Body of pancreas (tissue), 4 donors: ENCODE data around the gene UBE2M. TPM values are rescaled to one million over a fixed set of nuclear protein-coding genes. Genes with fewer than 3 reads are reported as not detected.

Experiments
- ATAC-seq: fragments of 150-250 bp; one replicate; pipeline ENCODE4 v1.9.1; 2016
- DNase-seq, 4 donors: peaks; one replicate each; pipeline ENCODE4 v3.0.0-alpha.2; 2019
- H3K27ac ChIP-seq, 4 donors: fragments of 200-600 bp; sonication (generic); 1 replicate in 3 of 4; 2 replicates in 1 of 4; pipeline versions ENCODE4 v1.5.1 to v1.6.1; 2016 to 2019; ENCODE audit warnings: mild to moderate bottlenecking in 1 of 4, mixed read lengths in 1 of 4, moderate library complexity in 1 of 4
- H3K27me3 ChIP-seq, 2 donors: fragments of 200-600 bp; sonication (generic); one replicate each; pipeline ENCODE4 v1.6.0; 2016; ENCODE audit warnings: mild to moderate bottlenecking in 1 of 2
- H3K36me3 ChIP-seq, 2 donors: fragments of 200-600 bp; sonication (generic); replicated peaks in 1 of 2; 2 replicates each; pipeline ENCODE4 v1.5.1; 2016; ENCODE audit warnings: low read depth in 2 of 2; ENCODE audit not compliant: insufficient read depth in 1 of 2
- H3K4me1 ChIP-seq: fragments of 200-600 bp; sonication (generic); one replicate; pipeline ENCODE4 v1.6.0; 2016
- H3K4me3 ChIP-seq, 2 donors: fragments of 200-600 bp; sonication (generic); 1 replicate in 1 of 2; 2 replicates in 1 of 2; pipeline ENCODE4 v1.5.1; 2016 to 2019
- H3K9me3 ChIP-seq, 3 donors: fragments of 200-600 bp; sonication (generic); 1 replicate in 2 of 3; 2 replicates in 1 of 3; pipeline ENCODE4 v1.5.1; 2016
- POLR2A ChIP-seq, 3 donors: fragments of 450-650 bp; IDR thresholded peaks; one replicate each; pipeline ENCODE4 v1.6.1; 2016; ENCODE audit warnings: antibody characterized with exemption in 3 of 3, mild to moderate bottlenecking in 2 of 3
- WGBS, 2 donors: methylation state at CpG; one replicate each; pipeline ENCODE4 v1.1.5; 2017; 5-methylcytosine and 5-hydroxymethylcytosine counted together
- intact Hi-C: fragments of 100-400 bp; cut with DNase I; formaldehyde crosslinking; loops from one replicate; pipeline ENCODE4 v1.15.1; 2023
- total RNA-seq, 2 donors: library from RNA; depleted of rRNA; stranded (reverse); fragments of >200 nt; gene quantifications; one replicate each; pipeline ENCODE4 v1.1.0, GENCODE V29; 2016
- TF ChIP-seq, protein P1 (sequence below), 7 experiments: fragments of 450-650 bp in 4 of 7; fragments of 200-600 bp in 3 of 7; sonication (generic) in 3 of 7; IDR thresholded peaks; one replicate each; pipeline ENCODE4 v1.5.1; 2016 to 2019; ENCODE audit warnings: antibody characterized with exemption in 7 of 7

Gene UBE2M
- total RNA-seq, 2 donors from 2014 or later = 10.5 to 11.7 TPM

DNA sequence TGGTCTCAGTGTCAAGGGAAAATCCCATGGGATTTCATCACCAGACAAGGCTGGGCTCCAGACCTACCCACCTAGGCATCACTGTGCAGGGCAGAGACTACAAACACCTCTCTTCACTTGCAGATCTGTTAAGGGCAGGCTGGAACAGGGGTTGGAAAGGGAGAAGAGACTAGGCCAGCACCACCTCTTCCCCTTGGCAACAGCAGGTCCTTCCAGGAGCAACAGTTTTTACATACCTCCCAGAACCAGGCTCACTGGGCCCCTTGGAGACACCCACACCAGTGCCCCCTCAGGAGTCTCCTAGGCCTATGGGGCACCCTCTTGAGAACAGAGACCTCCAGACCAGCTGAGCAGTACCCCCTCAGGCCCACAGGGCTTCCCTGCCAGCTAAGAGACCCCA, 2.5 kb upstream of the UBE2M start:
- Histone ChIP-seq H3K27me3 (no peaks in the 10 kb centered on the region), H3K36me3 (peaks cover 0 to 4% of the 10 kb centered on the region in 2 donors), H3K9me3 (no peaks in the 10 kb centered on the region), H3K4me1 (peaks cover 54% of the 10 kb centered on the region), H3K4me3 (no peak overlapping the region), H3K27ac (no peak overlapping the region)
- intact Hi-C loops = no loop called here
- DNase-seq (no peak), ATAC-seq (no peak)
- TF ChIP-seq, protein P1, sequence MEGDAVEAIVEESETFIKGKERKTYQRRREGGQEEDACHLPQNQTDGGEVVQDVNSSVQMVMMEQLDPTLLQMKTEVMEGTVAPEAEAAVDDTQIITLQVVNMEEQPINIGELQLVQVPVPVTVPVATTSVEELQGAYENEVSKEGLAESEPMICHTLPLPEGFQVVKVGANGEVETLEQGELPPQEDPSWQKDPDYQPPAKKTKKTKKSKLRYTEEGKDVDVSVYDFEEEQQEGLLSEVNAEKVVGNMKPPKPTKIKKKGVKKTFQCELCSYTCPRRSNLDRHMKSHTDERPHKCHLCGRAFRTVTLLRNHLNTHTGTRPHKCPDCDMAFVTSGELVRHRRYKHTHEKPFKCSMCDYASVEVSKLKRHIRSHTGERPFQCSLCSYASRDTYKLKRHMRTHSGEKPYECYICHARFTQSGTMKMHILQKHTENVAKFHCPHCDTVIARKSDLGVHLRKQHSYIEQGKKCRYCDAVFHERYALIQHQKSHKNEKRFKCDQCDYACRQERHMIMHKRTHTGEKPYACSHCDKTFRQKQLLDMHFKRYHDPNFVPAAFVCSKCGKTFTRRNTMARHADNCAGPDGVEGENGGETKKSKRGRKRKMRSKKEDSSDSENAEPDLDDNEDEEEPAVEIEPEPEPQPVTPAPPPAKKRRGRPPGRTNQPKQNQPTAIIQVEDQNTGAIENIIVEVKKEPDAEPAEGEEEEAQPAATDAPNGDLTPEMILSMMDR (IDR thresholded peaks at IDR 0.05) = no peak
- no peak for TF ChIP-seq POLR2A (IDR thresholded peaks at IDR 0.05)

DNA sequence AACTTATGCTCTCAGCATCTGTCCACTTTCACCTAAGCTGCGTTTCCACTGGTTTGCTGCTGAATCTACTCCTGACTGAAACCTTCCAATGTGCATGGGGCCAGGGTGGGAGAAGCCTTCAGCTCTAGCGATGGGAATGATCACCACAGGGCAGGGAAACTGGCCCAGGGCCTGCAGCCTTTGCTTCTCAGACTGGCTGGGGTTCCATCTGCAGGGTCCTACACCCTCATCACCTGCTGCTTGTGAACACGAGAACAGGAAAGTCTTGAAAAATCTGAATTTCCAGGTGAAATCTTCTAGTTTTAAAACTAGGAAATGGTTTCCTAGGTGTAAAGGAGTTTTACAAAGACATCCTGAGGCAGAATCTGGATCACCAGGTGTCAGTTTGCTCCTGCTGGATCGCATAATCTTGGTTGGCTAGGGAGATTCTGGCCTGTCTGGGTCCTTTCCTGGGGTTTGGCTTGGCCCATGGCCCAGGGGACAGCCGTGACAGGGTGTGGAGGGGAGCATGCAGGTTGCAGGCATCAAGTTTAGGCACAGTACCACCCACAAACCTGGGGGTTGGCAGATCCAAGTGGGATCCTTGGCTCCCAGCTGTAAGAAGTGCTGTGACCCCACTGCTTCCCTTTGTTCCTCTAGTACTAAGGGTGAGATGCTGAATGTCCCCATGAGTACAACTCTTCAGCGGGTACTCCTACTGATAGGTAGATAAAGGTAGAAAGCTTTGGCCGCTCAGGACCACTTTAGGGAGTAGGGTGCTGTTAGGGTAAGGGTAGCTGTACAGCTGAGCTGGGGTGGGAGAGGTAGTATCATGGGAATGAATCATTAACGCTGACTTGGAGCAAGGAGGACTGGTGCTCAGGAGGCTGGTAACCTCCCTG, 1.8 kb upstream of the UBE2M start:
- ATAC-seq = no peak
- Histone ChIP-seq H3K27me3 (no peaks in the 10 kb centered on the region), H3K9me3 (no peaks in the 10 kb centered on the region), H3K36me3 (peaks cover 0 to 4% of the 10 kb centered on the region in 2 donors), H3K4me3 (no peak overlapping the region), H3K27ac (peak overlapping the region in 3 of 4 donors; percentile 98 to 100 (median 100)), H3K4me1 (peaks cover 60% of the 10 kb centered on the region)
- intact Hi-C loops = no loop called here
- DNase-seq = peak in 1 of 4 donors; percentile 8
- TF ChIP-seq, protein P1 (IDR thresholded peaks at IDR 0.05) = no peak
- TF ChIP-seq POLR2A (IDR thresholded peaks at IDR 0.05) = no peak
- WGBS, 2 donors = 71 to 83% methylated on average over 7 to 8 of the region's 8 CpGs

DNA sequence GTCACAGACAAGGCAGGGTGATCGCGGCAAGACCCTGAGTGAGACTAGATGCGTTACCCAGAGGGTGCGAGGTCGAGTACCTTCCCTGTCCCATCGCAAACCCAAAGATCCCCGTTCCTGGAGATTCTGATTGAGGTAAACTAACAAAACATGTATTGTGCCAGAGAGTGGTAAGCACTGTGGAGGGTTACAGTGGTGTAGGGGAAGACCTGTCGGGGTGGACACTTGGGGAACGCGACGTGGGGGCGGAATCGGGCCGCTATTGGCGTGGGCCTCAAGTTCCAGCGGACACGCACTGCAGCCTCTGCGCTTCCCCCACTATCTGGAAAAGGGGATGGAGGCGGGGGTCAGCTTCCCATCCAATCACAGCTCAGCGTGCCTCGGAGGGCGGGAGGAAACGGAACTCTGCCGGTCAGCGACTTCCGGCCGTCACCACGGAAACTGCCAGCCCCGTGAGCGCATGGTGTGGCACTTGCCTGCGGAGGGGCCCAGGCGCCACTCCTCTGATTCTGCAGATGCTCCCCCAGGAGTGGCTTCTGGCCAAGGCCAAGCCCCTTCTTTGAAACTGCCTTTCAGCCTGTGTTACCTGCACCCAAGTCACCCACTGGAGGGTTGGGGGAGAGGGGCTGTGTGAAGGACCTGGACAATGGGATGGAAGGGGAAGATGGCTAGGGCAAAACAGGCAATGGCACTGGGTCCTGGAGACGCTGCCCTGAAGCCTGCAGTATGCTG, 1.0 kb upstream of the UBE2M start:
- Histone ChIP-seq H3K4me1 (peaks cover 62% of the 10 kb centered on the region), H3K27ac (peak overlapping the region; percentile 98 to 100 (median 100)), H3K9me3 (no peaks in the 10 kb centered on the region), H3K4me3 (peak overlapping the region; percentile 35 to 38), H3K36me3 (peaks cover 0 to 4% of the 10 kb centered on the region in 2 donors), H3K27me3 (no peaks in the 10 kb centered on the region)
- 0 to 1% methylated on average over 9 to 33 of the region's 33 CpGs for WGBS, 2 donors
- DNase-seq (peak; percentile 88 to 94 (median 88)), ATAC-seq (peak; percentile 55)
- TF ChIP-seq POLR2A (IDR thresholded peaks at IDR 0.05) = peak; percentile 30 to 74 (median 70)
- TF ChIP-seq, protein P1 (IDR thresholded peaks at IDR 0.05) = no peak
- intact Hi-C loops = no loop called here

DNA sequence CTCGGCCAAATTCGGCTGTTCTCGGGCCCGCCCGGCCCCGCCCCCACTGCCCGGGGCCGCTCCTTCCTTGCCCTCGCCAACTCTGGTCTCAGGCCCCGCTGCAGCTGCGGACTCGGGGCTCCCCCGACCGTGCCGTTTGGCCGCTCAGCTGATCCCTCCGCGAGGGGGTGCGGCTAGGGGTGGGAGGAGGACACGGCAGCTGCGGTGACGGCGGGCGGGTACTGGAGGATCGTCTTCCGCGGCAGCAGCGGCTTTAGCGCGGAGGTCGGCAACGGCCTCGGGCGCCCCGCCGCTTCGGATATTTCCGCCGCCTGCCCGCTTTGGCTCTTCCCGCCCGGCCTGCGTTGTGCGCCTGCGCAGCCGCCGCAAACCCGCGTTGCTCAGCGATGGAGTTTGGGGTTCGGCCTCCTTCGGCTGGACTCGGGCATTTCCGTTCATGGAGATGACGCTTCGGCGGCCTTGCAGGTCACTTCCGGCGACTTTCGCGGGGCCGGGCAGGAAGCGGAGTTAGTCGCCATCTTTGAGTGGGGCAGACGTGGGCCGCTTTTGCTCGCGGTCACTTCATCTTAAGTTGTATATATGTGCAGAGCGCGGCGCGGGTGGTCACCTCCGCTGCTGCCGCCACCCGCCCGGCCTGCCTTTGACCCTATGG, 338 bp upstream of the UBE2M start:
- H3K4me3 ChIP-seq = peak overlapping the region; percentile 36 to 38
- peak overlapping the region; percentile 98 to 100 (median 100) for H3K27ac ChIP-seq
- TF ChIP-seq POLR2A (IDR thresholded peaks at IDR 0.05) = peak; percentile 31 to 75 (median 71)
- TF ChIP-seq, protein P1 (IDR thresholded peaks at IDR 0.05) = peak in 1 of 7 experiments; percentile 4
- 0 to 1% methylated on average over 5 to 64 of the region's 76 CpGs for WGBS, 2 donors
- no peaks in the 10 kb centered on the region for H3K9me3 ChIP-seq
- peak; percentile 99 for DNase-seq
- peaks cover 0 to 4% of the 10 kb centered on the region in 2 donors for H3K36me3 ChIP-seq
- no peaks in the 10 kb centered on the region for H3K27me3 ChIP-seq
- peaks cover 69% of the 10 kb centered on the region for H3K4me1 ChIP-seq
- intact Hi-C loops = no loop called here
- ATAC-seq = peak; percentile 83
